Ascending aorta (tissue), 2 donors: ENCODE results near the gene STK32A. TPM values are rescaled to one million over a fixed set of nuclear protein-coding genes. Genes with fewer than 3 reads are reported as not detected.

Experiments
- DNase-seq, 2 donors: peaks; one replicate each; pipeline ENCODE4 v3.0.0-alpha.2; 2019; ENCODE audit warnings: low spot score in 2 of 2
- H3K27ac ChIP-seq, 2 donors: fragments of 200-600 bp; sonication (generic); one replicate each; pipeline ENCODE4 v1.5.1; 2016 to 2017; ENCODE audit warnings: mild to moderate bottlenecking in 1 of 2
- H3K27me3 ChIP-seq: fragments of 200-600 bp; sonication (generic); one replicate; pipeline ENCODE4 v1.5.1; 2017
- H3K36me3 ChIP-seq, 2 donors: fragments of 200-600 bp; sonication (generic); one replicate each; pipeline ENCODE4 v1.5.1; 2016
- H3K4me1 ChIP-seq, 2 donors: fragments of 200-600 bp; sonication (generic); one replicate each; pipeline ENCODE4 v1.5.1; 2016 to 2017; ENCODE audit warnings: mild to moderate bottlenecking in 1 of 2
- H3K4me3 ChIP-seq, 2 donors: fragments of 200-600 bp; sonication (generic); one replicate each; pipeline ENCODE4 v1.5.1; 2016 to 2017; ENCODE audit warnings: mild to moderate bottlenecking in 1 of 2
- H3K9me3 ChIP-seq, 2 donors: fragments of 200-600 bp; sonication (generic); one replicate each; pipeline ENCODE4 v1.5.1; 2016
- CTCF ChIP-seq, 3 experiments: fragments of 200-600 bp in 2 of 3; fragments of 450-650 bp in 1 of 3; sonication (generic) in 2 of 3; IDR thresholded peaks; one replicate each; pipeline ENCODE4 v1.5.1; 2016 to 2019; ENCODE audit warnings: antibody characterized with exemption in 3 of 3, mild to moderate bottlenecking in 1 of 3, moderate library complexity in 1 of 3
- intact Hi-C: fragments of 100-400 bp; cut with DNase I; formaldehyde crosslinking; loops from one replicate; pipeline ENCODE4 v1.15.1; 2023
- total RNA-seq: library from RNA; depleted of rRNA; stranded (reverse); fragments of >200 nt; gene quantifications from one replicate; pipeline ENCODE4 v1.1.0, GENCODE V29; 2016

Gene STK32A
- total RNA-seq, 1 donor from 2014 or later: 6.2 TPM

DNA sequence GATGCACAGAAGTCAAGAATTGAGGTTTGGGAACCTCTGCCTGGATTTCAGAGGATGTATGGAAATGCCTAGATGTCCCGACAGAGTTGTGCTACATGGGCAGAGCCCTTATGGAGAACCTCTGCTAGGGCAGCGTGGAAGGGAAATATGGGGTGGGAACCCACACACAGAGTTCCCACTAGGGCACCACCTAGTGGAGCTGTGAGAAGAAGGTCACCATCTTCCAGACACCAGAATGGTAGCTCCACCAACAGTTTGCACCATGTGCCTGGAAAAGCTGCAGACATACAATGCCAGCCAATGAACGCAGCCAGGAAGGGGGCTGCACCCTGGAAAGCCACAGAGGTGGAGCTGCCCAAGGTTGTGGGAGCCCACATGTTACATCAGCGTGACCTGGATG is 104.5 kb downstream of the STK32A start:
- no peaks in the 10 kb centered on the region for H3K4me1 ChIP-seq
- H3K4me3 ChIP-seq: no peak overlapping the region
- intact Hi-C loops: no loop called here
- H3K27ac ChIP-seq: no peak overlapping the region
- no peak for DNase-seq
- TF ChIP-seq CTCF (IDR thresholded peaks at IDR 0.05): no peak
- no peaks in the 10 kb centered on the region for H3K27me3 ChIP-seq
- no peaks in the 10 kb centered on the region for H3K9me3 ChIP-seq
- no peaks in the 10 kb centered on the region for H3K36me3 ChIP-seq

DNA sequence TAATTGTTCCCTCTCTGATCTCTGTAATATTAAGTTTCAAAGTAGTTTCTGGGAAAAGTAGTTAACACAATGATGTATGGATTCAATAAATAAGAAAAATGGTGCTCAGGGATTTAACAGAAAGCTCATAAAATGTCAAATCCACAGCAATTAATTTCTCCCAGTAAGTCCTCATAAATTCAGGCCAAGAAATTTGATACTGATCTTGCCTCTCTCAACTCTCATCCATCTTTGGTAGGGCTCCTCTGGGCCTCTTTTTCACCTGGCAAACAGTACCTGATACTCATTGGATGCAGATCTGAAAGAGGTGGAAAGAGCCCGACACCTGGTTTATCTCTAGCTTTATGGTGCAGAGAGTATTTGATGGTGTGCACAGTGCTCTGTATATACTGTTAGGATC is 106.1 kb downstream of the STK32A start:
- Histone ChIP-seq H3K27me3 (no peaks in the 10 kb centered on the region), H3K4me3 (no peak overlapping the region), H3K36me3 (no peaks in the 10 kb centered on the region), H3K9me3 (no peaks in the 10 kb centered on the region), H3K27ac (no peak overlapping the region), H3K4me1 (no peaks in the 10 kb centered on the region)
- intact Hi-C loops: loop anchor here (10.0 kb wide), 1 partner anchor 66 kb away; no protein-coding TSS in a partner anchor
- TF ChIP-seq CTCF (IDR thresholded peaks at IDR 0.05): no peak
- DNase-seq: no peak

DNA sequence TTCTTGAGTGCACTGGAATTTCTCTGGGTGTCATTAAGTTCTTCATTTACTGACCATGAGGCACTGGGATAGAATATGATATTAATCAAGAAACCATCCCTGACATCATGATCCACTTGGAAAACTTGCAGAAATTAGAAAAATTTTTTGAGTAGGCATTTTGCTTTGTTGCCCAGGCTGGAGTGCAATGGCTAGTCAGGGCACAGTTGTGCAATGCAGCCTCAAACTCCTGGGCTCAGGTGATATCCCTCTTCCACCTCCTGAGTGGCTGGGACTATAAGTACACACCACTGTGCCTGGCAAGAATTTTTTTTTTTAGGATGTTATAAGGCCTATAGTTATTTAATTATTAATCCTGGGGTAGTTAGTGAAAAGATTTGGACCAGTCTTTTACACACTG is 106.5 kb downstream of the STK32A start:
- Histone ChIP-seq H3K4me3 (no peak overlapping the region), H3K36me3 (no peaks in the 10 kb centered on the region), H3K27ac (no peak overlapping the region), H3K27me3 (no peaks in the 10 kb centered on the region), H3K9me3 (no peaks in the 10 kb centered on the region), H3K4me1 (no peaks in the 10 kb centered on the region)
- DNase-seq: no peak
- no peak for TF ChIP-seq CTCF (IDR thresholded peaks at IDR 0.05)
- intact Hi-C loops: loop anchor here (10.0 kb wide), 1 partner anchor 67 kb away; no protein-coding TSS in a partner anchor

- intact Hi-C loops: loop anchor here (10.0 kb wide), 1 partner anchor 70 kb away; no protein-coding TSS in a partner anchor
- TF ChIP-seq CTCF (IDR thresholded peaks at IDR 0.05): no peak
- no peaks in the 10 kb centered on the region for H3K27me3 ChIP-seq
These were observed 110.0 kb downstream of the STK32A start for GRCh38 chr5:147344861-147345260.

DNA sequence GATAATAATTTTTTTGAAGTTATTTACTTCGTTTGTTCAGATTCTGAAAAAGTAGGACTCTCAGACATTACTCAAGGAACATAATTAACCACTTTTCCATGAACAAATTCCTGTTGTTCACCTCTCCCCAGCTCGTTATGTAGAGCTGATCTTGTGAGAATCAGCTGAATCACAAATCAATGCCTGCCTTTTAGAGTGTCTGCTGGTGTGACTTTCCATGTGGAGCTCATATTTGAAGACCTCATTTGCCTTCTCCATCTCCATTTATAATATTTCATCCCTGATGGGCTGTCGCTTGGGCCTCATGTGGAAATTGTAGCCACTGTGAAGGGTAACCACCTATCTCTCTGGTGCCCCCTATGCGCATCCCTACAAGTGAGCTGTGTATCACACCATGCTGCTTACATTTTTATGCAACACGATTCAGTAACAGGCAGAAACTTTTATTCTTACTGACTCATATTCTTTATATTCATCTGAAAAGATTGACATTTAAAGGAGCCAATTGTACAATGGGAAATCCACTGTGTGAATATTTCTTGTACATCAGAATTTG is 111.3 kb downstream of the STK32A start:
- H3K4me3 ChIP-seq: no peak overlapping the region
- no peak for TF ChIP-seq CTCF (IDR thresholded peaks at IDR 0.05)
- H3K4me1 ChIP-seq: no peaks in the 10 kb centered on the region
- H3K36me3 ChIP-seq: no peaks in the 10 kb centered on the region
- H3K27me3 ChIP-seq: no peaks in the 10 kb centered on the region
- no peak for DNase-seq
- H3K9me3 ChIP-seq: no peaks in the 10 kb centered on the region
- H3K27ac ChIP-seq: no peak overlapping the region
- intact Hi-C loops: loop anchor here (10.0 kb wide), 1 partner anchor 71 kb away; no protein-coding TSS in a partner anchor

More at GRCh38 chr5:147344861-147345260, 110.0 kb downstream of the STK32A start:
- H3K36me3 ChIP-seq: no peaks in the 10 kb centered on the region
- H3K9me3 ChIP-seq: no peaks in the 10 kb centered on the region
- H3K4me3 ChIP-seq: no peak overlapping the region
- no peak for DNase-seq
- H3K4me1 ChIP-seq: no peaks in the 10 kb centered on the region
- H3K27ac ChIP-seq: no peak overlapping the region
